SU-DHL-6 (cell line): ENCODE data around the gene NHS.
"Not testable (repeated sequence)": the region's sequence is repeated elsewhere in the genome, so short reads cannot be mapped to it uniquely, and the experiment has no call there.

Experiments used
- H2AFZ ChIP-seq: fragments of 200-600 bp; sonication (generic); 2 replicates; pipeline ENCODE4 v1.6.1; 2014; ENCODE audit warnings: low read depth, mild to moderate bottlenecking, moderate library complexity, mixed read lengths, antibody characterized with exemption, low read length; ENCODE audit not compliant: severe bottlenecking
- H3F3A ChIP-seq: fragments of 200-600 bp; shearing (Covaris generic); 2 replicates; pipeline ENCODE4 v1.6.0; 2016; ENCODE audit warnings: antibody characterized with exemption, mild to moderate bottlenecking; ENCODE audit not compliant: insufficient read depth
- H3K27ac ChIP-seq: fragments of 200-600 bp; sonication (generic); 2 replicates; pipeline ENCODE4 v1.5.1; 2016; ENCODE audit warnings: low read depth, mild to moderate bottlenecking, low read length, moderate library complexity, mixed read lengths
- H3K27me3 ChIP-seq: fragments of 200-600 bp; sonication (generic), shearing (Covaris generic); 2 replicates; pipeline ENCODE4 v1.6.0; 2014; ENCODE audit warnings: mild to moderate bottlenecking, low read length
- H3K36me3 ChIP-seq: fragments of 200-600 bp; sonication (generic); 2 replicates; pipeline ENCODE4 v1.6.1; 2014; ENCODE audit warnings: mild to moderate bottlenecking, low read length, mixed read lengths
- H3K4me2 ChIP-seq: fragments of 300-600, 200-600 bp; shearing (Covaris generic), sonication (generic); 2 replicates; pipeline ENCODE4 v1.6.0; 2014; ENCODE audit warnings: low read length, low read depth, mild to moderate bottlenecking; ENCODE audit not compliant: poor library complexity, severe bottlenecking
- H3K4me3 ChIP-seq: fragments of 200-600 bp; sonication (generic); 2 replicates; pipeline ENCODE4 v1.5.1; 2014; ENCODE audit warnings: antibody characterized with exemption, low read length, mild to moderate bottlenecking, mixed read lengths; ENCODE audit not compliant: insufficient read depth, poor library complexity, severe bottlenecking
- H3K79me2 ChIP-seq: fragments of 200-600 bp; sonication (generic); 2 replicates; pipeline ENCODE4 v1.6.1; 2014; ENCODE audit warnings: mild to moderate bottlenecking, low read length, moderate library complexity; ENCODE audit not compliant: insufficient read depth
- H3K9ac ChIP-seq: fragments of 200-600 bp; sonication (generic); 2 replicates; pipeline ENCODE4 v1.7.0; 2014; ENCODE audit warnings: mild to moderate bottlenecking, low read length
- H3K9me2 ChIP-seq: fragments of 200-600 bp; sonication (generic); replicated peaks from 2 replicates; pipeline ENCODE4 v1.6.1; 2014; ENCODE audit warnings: low read length; ENCODE audit not compliant: insufficient read depth
- H3K9me3 ChIP-seq: fragments of 200-600 bp; sonication (generic); 2 replicates; pipeline ENCODE4 v1.6.1; 2014; ENCODE audit warnings: low read length, mixed read lengths; ENCODE audit not compliant: insufficient read depth
- H4K20me1 ChIP-seq: fragments of 200-600 bp; sonication (generic); 2 replicates; pipeline ENCODE4 v1.6.1; 2014; ENCODE audit warnings: low read depth, mild to moderate bottlenecking, antibody characterized with exemption, low read length, moderate library complexity, mixed read lengths
- EZH2phosphoT487 ChIP-seq: fragments of 200-600 bp; sonication (generic), shearing (Covaris generic); conservative IDR thresholded peaks from 2 replicates; pipeline ENCODE4 v1.6.1; 2018; ENCODE audit warnings: mild to moderate bottlenecking, antibody characterized with exemption, low read length, moderate library complexity, mixed read lengths
- TF ChIP-seq, protein P1 (sequence below): fragments of 200-600 bp; sonication (generic); IDR thresholded peaks from one replicate; pipeline ENCODE4 v1.5.1; 2017; ENCODE audit warnings: antibody characterized with exemption, mild to moderate bottlenecking, low read length, moderate library complexity; ENCODE audit not compliant: insufficient read depth, poor library complexity, severe bottlenecking

The NHS gene

DNA sequence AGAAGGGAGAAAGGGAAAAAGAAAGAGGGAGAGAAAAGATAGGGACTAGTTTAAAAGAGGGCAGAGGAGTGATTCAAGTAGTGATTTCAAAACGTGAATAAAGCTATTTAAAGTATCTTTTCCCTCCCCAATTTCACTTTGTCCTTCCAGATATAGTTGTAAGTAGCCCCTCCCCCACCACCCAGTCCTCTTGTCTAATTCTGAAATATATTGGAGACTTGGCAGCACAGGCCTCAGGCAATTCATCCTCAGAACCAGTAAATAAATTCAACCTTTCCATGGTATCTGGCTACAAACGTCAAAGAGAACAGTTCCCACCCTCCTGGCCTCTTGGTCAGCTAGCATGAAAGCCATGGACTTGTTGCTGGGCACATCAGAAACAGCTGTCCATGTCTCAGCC is 192.8 kb downstream of the NHS start:
- no peaks in the 10 kb centered on the region for H3K9me2 ChIP-seq

GRCh38 chrX:17568804-17569203 is 193.8 kb downstream of the NHS start:
- not testable (repeated sequence) for H3K4me3 ChIP-seq, H3F3A ChIP-seq, H3K79me2 ChIP-seq, H4K20me1 ChIP-seq, H3K9me2 ChIP-seq, H3K36me3 ChIP-seq, H3K27me3 ChIP-seq, H3K9ac ChIP-seq, H2AFZ ChIP-seq, H3K4me2 ChIP-seq, H3K27ac ChIP-seq, H3K9me3 ChIP-seq

More for the DNA sequence above, 192.8 kb downstream of the NHS start:
- Histone ChIP-seq H3K4me3 (no peak overlapping the region), H3K27ac (no peak overlapping the region), H4K20me1 (no peaks in the 10 kb centered on the region), H3K79me2 (no peaks in the 10 kb centered on the region), H3K27me3 (no peaks in the 10 kb centered on the region), H3K9ac (no peak overlapping the region), H3F3A (no peaks in the 10 kb centered on the region), H3K4me2 (no peak overlapping the region), H2AFZ (no peak overlapping the region), H3K9me3 (no peaks in the 10 kb centered on the region), H3K36me3 (no peaks in the 10 kb centered on the region)
- no peak for TF ChIP-seq EZH2phosphoT487
- TF ChIP-seq, protein P1, sequence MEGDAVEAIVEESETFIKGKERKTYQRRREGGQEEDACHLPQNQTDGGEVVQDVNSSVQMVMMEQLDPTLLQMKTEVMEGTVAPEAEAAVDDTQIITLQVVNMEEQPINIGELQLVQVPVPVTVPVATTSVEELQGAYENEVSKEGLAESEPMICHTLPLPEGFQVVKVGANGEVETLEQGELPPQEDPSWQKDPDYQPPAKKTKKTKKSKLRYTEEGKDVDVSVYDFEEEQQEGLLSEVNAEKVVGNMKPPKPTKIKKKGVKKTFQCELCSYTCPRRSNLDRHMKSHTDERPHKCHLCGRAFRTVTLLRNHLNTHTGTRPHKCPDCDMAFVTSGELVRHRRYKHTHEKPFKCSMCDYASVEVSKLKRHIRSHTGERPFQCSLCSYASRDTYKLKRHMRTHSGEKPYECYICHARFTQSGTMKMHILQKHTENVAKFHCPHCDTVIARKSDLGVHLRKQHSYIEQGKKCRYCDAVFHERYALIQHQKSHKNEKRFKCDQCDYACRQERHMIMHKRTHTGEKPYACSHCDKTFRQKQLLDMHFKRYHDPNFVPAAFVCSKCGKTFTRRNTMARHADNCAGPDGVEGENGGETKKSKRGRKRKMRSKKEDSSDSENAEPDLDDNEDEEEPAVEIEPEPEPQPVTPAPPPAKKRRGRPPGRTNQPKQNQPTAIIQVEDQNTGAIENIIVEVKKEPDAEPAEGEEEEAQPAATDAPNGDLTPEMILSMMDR: no peak

- H3K27ac ChIP-seq: no peak overlapping the region
- no peak overlapping the region for H2AFZ ChIP-seq
- H3K79me2 ChIP-seq: no peaks in the 10 kb centered on the region
- H3K4me2 ChIP-seq: no peak overlapping the region
- no peaks in the 10 kb centered on the region for H3K9me2 ChIP-seq
- H3K9ac ChIP-seq: no peak overlapping the region
- H3F3A ChIP-seq: no peaks in the 10 kb centered on the region
- TF ChIP-seq EZH2phosphoT487: no peak
- TF ChIP-seq, protein P1: no peak
- no peaks in the 10 kb centered on the region for H3K9me3 ChIP-seq
- H3K36me3 ChIP-seq: no peaks in the 10 kb centered on the region
- H3K4me3 ChIP-seq: no peak overlapping the region
- no peaks in the 10 kb centered on the region for H4K20me1 ChIP-seq
- no peaks in the 10 kb centered on the region for H3K27me3 ChIP-seq
Measured at GRCh38 chrX:17579026-17579425, 204.0 kb downstream of the NHS start.

DNA sequence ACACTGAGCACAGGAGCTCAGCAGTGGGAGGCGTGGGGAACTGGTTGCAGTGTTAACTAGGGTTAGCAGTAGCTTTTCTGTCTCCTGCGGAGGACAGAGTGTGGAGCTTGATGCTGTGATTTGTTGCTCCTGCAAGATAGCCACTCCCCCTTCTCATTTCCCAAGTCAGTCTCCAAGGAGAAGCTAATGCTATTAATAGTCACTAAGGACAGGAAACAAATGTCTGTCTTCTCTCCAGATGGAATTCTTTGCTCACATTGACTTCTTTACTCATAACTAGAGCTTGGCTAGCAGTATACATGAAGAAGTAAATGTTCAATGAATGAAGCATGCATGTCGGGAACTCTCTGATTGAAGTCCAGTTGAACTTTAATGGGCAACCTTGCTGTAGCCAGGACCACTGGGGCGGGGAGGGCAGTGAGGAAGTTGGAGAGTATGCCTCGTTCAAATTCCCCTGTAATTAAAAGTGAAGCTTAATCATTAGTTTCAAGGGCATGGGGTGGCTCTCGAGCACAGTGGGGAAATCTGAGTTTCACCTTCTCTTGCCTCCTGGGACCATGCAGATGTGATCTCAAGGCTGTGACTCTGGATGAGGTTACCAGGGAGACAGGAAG is 205.6 kb downstream of the NHS start:
- no peak overlapping the region for H3K4me3 ChIP-seq
- no peaks in the 10 kb centered on the region for H3K79me2 ChIP-seq
- no peak for TF ChIP-seq EZH2phosphoT487
- TF ChIP-seq, protein P1: no peak
- H3K36me3 ChIP-seq: no peaks in the 10 kb centered on the region
- H3K27ac ChIP-seq: no peak overlapping the region
- H3K9me3 ChIP-seq: no peaks in the 10 kb centered on the region
- H3K9me2 ChIP-seq: no peaks in the 10 kb centered on the region
- H3K9ac ChIP-seq: no peak overlapping the region
- no peaks in the 10 kb centered on the region for H4K20me1 ChIP-seq
- H3K4me2 ChIP-seq: no peak overlapping the region
- H3F3A ChIP-seq: no peaks in the 10 kb centered on the region
- no peaks in the 10 kb centered on the region for H3K27me3 ChIP-seq
- no peak overlapping the region for H2AFZ ChIP-seq
